ENCODE data around the gene BCR. TPM values are rescaled to one million over a fixed set of nuclear protein-coding genes. Genes with fewer than 3 reads are reported as not detected.

Gene BCR
- total RNA-seq, 2 experiments from 2014 or later = 60.0 to 64.8 TPM

GRCh38 chr22:23223569-23224317, 43.4 kb downstream of the BCR start:
- ATAC-seq (ENCODE audit: poor library complexity) = no peak
- no peak overlapping the region for H3K4me3 ChIP-seq (ENCODE audit: low read length)
- H3K27me3 Mint-ChIP-seq = no peaks in the 10 kb centered on the region
- intact Hi-C loops (cut with DNase I, micrococcal nuclease) = no loop called here
- H3K9me3 ChIP-seq (ENCODE audit: control insufficient read depth in 1 of 2, insufficient read depth in 1 of 2, low read length in 2 of 2) = peaks cover 0 to 7% of the 10 kb centered on the region in 2 experiments
- ChIA-PET POLR2A (no interaction called here), CTCF (no interaction called here)
- H3K4me3 Mint-ChIP-seq = no peak overlapping the region
- H3K36me3 Mint-ChIP-seq (ENCODE audit: low read depth) = peaks cover 14% of the 10 kb centered on the region
- H3K4me1 ChIP-seq (ENCODE audit: insufficient read depth, low read length) = peaks cover 91% of the 10 kb centered on the region
- no peaks in the 10 kb centered on the region for H3K27me3 ChIP-seq (ENCODE audit: control insufficient read depth in 1 of 2, insufficient read depth in 2 of 2, low read length in 2 of 2)
- peak overlapping the region; percentile 83 for H3K27ac Mint-ChIP-seq
- peak overlapping the region in 1 of 2 donors; percentile 23 for H3K27ac ChIP-seq (ENCODE audit: low read depth in 1 of 2, low read length in 2 of 2)
- peaks cover 95% of the 10 kb centered on the region for H3K4me1 Mint-ChIP-seq (ENCODE audit: low read depth)
- H3K9me3 Mint-ChIP-seq = peaks cover 4% of the 10 kb centered on the region
- H3K36me3 ChIP-seq (ENCODE audit: insufficient read depth, low read length) = no peaks in the 10 kb centered on the region
- DNase-seq = no peak
- no peak for TF ChIP-seq CTCF (IDR thresholded peaks at IDR 0.05)

- H3K4me3 ChIP-seq (ENCODE audit: low read length) = no peak overlapping the region
- Mint-ChIP-seq H3K36me3 (ENCODE audit: low read depth) (peaks cover 24% of the 10 kb centered on the region), H3K9me3 (peaks cover 6% of the 10 kb centered on the region), H3K4me1 (ENCODE audit: low read depth) (peaks cover 90% of the 10 kb centered on the region), H3K27me3 (no peaks in the 10 kb centered on the region), H3K27ac (peak overlapping the region; percentile 83), H3K4me3 (peak overlapping the region; percentile 27)
- POLR2A ChIA-PET = interaction anchor here (3.3 kb wide), 1 partner anchor 18 kb away, joined by 27 read pairs; no protein-coding TSS in a partner anchor
- no peaks in the 10 kb centered on the region for H3K36me3 ChIP-seq (ENCODE audit: insufficient read depth, low read length)
- peak overlapping the region; percentile 43 to 64 for H3K27ac ChIP-seq (ENCODE audit: low read depth in 1 of 2, low read length in 2 of 2)
- DNase-seq (no peak), ATAC-seq (ENCODE audit: poor library complexity) (no peak)
- CTCF ChIA-PET = no interaction called here
- no peak for TF ChIP-seq CTCF (IDR thresholded peaks at IDR 0.05)
- no peaks in the 10 kb centered on the region for H3K27me3 ChIP-seq (ENCODE audit: control insufficient read depth in 1 of 2, insufficient read depth in 2 of 2, low read length in 2 of 2)
- intact Hi-C loops (cut with DNase I, micrococcal nuclease) = no loop called here
- peaks cover 85% of the 10 kb centered on the region for H3K4me1 ChIP-seq (ENCODE audit: insufficient read depth, low read length)
- H3K9me3 ChIP-seq (ENCODE audit: control insufficient read depth in 1 of 2, insufficient read depth in 1 of 2, low read length in 2 of 2) = peaks cover 3 to 17% of the 10 kb centered on the region in 2 experiments
Measured at GRCh38 chr22:23224846-23225245, 44.5 kb downstream of the BCR start.

- TF ChIP-seq CTCF (IDR thresholded peaks at IDR 0.05) = no peak
- Mint-ChIP-seq H3K9me3 (peaks cover 6% of the 10 kb centered on the region), H3K27me3 (no peaks in the 10 kb centered on the region), H3K4me3 (peak overlapping the region; percentile 35), H3K4me1 (ENCODE audit: low read depth) (peaks cover 90% of the 10 kb centered on the region), H3K36me3 (ENCODE audit: low read depth) (peaks cover 29% of the 10 kb centered on the region), H3K27ac (peak overlapping the region; percentile 83)
- H3K27me3 ChIP-seq (ENCODE audit: control insufficient read depth in 1 of 2, insufficient read depth in 2 of 2, low read length in 2 of 2) = no peaks in the 10 kb centered on the region
- CTCF ChIA-PET = no interaction called here
- peak overlapping the region; percentile 43 to 64 for H3K27ac ChIP-seq (ENCODE audit: low read depth in 1 of 2, low read length in 2 of 2)
- H3K4me3 ChIP-seq (ENCODE audit: low read length) = no peak overlapping the region
- H3K4me1 ChIP-seq (ENCODE audit: insufficient read depth, low read length) = peaks cover 85% of the 10 kb centered on the region
- no peaks in the 10 kb centered on the region for H3K36me3 ChIP-seq (ENCODE audit: insufficient read depth, low read length)
- no peak for ATAC-seq (ENCODE audit: poor library complexity)
- POLR2A ChIA-PET = interaction anchor here (2.6 to 3.3 kb wide), 2 partner anchors 9 to 18 kb away, joined by 15 to 27 read pairs; no protein-coding TSS in a partner anchor
- intact Hi-C loops (cut with DNase I, micrococcal nuclease) = no loop called here
- no peak for DNase-seq
- H3K9me3 ChIP-seq (ENCODE audit: control insufficient read depth in 1 of 2, insufficient read depth in 1 of 2, low read length in 2 of 2) = peaks cover 3 to 17% of the 10 kb centered on the region in 2 experiments
Measured at GRCh38 chr22:23225337-23225723, 45.0 kb downstream of the BCR start.
